Erythroblast (primary cell): ENCODE results near the gene TFF2.

Experiments used
- GATA1 ChIP-seq: IDR thresholded peaks from 2 replicates; pipeline ENCODE4 v1.6.1; 2011; ENCODE audit warnings: low read depth, mild to moderate bottlenecking, control low read depth, low read length, moderate library complexity
- POLR2A ChIP-seq: IDR thresholded peaks from 2 replicates; pipeline ENCODE4 v1.6.1; 2011; ENCODE audit warnings: mild to moderate bottlenecking, low read length

- no peak for TF ChIP-seq POLR2A
- no peak for TF ChIP-seq GATA1
Measured at GRCh38 chr21:42377211-42377950, 26.6 kb upstream of the TFF2 start.
